Fibroblast of mammary gland (primary cell): Measurements from ENCODE around the gene SIGLEC8.
"Not testable (repeated sequence)": the region's sequence is repeated elsewhere in the genome, so short reads cannot be mapped to it uniquely, and the experiment has no call there.

Experiments
- DNase-seq: peaks from one replicate; pipeline ENCODE4 v3.0.0-alpha.2; 2010; ENCODE audit warnings: low read depth
- H3K4me3 ChIP-seq: 2 replicates; pipeline ENCODE4 v1.5.1; 2011; ENCODE audit warnings: low read depth, mild to moderate bottlenecking, low read length, moderate library complexity; ENCODE audit not compliant: control insufficient read depth
- TF ChIP-seq, protein P1 (sequence below): conservative IDR thresholded peaks from 2 replicates; pipeline ENCODE4 v1.5.1; 2011; ENCODE audit warnings: low read depth, low read length, inconsistent platforms; ENCODE audit not compliant: control insufficient read depth, insufficient read depth

Gene SIGLEC8

GRCh38 chr19:51467864-51468544, 9.8 kb upstream of the SIGLEC8 start:
- TF ChIP-seq, protein P1, sequence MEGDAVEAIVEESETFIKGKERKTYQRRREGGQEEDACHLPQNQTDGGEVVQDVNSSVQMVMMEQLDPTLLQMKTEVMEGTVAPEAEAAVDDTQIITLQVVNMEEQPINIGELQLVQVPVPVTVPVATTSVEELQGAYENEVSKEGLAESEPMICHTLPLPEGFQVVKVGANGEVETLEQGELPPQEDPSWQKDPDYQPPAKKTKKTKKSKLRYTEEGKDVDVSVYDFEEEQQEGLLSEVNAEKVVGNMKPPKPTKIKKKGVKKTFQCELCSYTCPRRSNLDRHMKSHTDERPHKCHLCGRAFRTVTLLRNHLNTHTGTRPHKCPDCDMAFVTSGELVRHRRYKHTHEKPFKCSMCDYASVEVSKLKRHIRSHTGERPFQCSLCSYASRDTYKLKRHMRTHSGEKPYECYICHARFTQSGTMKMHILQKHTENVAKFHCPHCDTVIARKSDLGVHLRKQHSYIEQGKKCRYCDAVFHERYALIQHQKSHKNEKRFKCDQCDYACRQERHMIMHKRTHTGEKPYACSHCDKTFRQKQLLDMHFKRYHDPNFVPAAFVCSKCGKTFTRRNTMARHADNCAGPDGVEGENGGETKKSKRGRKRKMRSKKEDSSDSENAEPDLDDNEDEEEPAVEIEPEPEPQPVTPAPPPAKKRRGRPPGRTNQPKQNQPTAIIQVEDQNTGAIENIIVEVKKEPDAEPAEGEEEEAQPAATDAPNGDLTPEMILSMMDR: no peak
- DNase-seq: no peak
- H3K4me3 ChIP-seq: no peak overlapping the region

GRCh38 chr19:51466723-51467122, 8.5 kb upstream of the SIGLEC8 start:
- no peak for DNase-seq
- H3K4me3 ChIP-seq: no peak overlapping the region
- TF ChIP-seq, protein P1: no peak

- DNase-seq, H3K4me3 ChIP-seq: not testable (repeated sequence)
Observed at GRCh38 chr19:51463976-51464581, 5.8 kb upstream of the SIGLEC8 start.

GRCh38 chr19:51462681-51463080, 4.4 kb upstream of the SIGLEC8 start:
- TF ChIP-seq, protein P1: no peak
- no peak overlapping the region for H3K4me3 ChIP-seq
- no peak for DNase-seq

DNA sequence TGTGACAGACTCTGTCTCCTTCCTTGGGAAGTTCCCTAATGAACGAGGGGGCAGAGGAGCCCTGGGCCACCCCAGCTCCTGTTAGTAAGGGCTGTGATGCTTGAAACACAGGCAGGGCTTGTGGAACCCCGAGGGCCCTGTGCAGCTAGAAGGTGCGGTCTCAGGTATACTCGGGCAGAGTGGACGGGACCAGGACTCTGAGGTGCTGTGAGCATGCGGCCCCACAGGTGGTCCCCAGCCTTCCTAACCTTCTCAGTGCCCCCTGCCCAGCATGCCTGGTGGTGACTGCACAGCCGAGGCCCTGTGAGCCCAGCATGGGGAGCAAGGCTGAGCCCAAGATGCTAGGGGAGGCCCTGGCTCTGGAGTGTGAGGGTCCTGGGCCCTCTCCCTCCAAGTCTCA, 4.0 kb upstream of the SIGLEC8 start:
- DNase-seq: no peak
- TF ChIP-seq, protein P1: no peak
- no peak overlapping the region for H3K4me3 ChIP-seq

- TF ChIP-seq, protein P1: no peak
- H3K4me3 ChIP-seq: no peak overlapping the region
- DNase-seq: no peak
Observed at GRCh38 chr19:51461723-51462161, 3.5 kb upstream of the SIGLEC8 start.

DNA sequence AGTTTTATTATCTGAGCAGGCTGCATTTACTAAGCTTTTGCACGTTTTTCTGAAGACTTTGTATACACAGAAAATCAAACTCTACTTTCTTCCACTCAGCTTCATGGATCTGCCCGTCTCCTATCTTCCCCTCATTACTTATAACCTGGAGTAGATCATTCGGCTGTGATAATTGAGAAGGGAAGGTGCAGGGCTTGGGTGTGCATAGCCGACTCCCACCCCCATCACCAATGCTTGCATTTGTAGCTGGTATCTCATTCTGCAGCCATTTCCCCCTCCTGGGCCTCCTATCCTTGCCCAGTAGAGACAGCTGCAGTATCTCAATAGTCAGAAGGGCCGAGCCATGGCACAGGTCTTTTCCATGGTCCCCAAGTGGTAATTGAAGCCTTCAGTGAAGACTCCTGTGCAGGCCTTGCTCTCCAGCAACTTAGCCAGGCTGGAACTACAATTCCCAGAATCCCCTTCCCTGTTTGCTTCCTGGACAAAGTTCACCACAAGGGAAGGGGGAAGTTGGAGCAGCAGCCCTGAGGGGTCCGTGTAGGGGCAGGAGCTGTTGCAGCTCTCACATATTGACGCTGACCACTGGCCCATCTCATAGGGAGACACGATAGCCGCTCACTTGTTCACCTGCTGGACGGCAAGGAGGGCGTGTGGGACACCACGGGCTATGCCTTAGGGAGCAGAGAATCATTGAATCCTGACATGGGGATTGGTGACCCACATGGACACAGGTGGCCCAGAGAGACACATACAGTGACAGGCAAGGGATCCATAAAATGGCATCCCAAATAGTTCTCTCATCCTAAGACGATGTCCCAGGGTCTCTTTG, 2.1 kb upstream of the SIGLEC8 start:
- DNase-seq: peak; percentile 4
- TF ChIP-seq, protein P1: no peak
- H3K4me3 ChIP-seq: no peak overlapping the region
